ENCODE measurements around the gene BMPER. TPM values are rescaled to one million over a fixed set of nuclear protein-coding genes. Genes with fewer than 3 reads are reported as not detected.

Gene BMPER
- total and polyA plus RNA-seq, 2 of the 8 experiments (the other 6 are each of a cell fraction or from before 2014, with no cell fraction given), result 0.33 to 0.69 TPM

DNA sequence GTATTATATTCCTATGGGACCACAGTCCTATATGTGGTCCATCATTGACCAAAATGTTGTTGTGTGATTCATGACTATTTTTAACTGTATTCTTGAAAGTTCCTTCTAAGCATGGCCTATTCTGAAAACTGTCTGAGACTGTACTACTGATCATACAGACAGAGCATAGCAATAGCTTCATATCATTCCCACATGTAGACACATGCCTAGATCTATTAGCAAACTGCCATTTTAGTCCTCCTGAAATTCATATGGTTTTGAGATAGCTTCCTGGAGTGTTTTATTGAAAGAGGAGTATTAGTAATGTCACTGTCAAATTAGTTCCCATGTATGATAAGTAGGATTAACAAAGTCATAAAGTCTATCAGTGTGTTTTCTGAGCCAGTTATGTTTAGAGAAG is 157.5 kb downstream of the BMPER start:
- Histone ChIP-seq H4K20me1 (replicated peaks in 1 of 2; ENCODE audit: control insufficient read depth in 1 of 2, insufficient read depth in 2 of 2, low read length in 2 of 2) (no peaks in the 10 kb centered on the region), H3K79me1 (ENCODE audit: low read depth, low read length) (no peaks in the 10 kb centered on the region; the same call in 1 of the 2 replicates), H4K8ac (ENCODE audit: extremely low read depth, insufficient read depth, low read length) (no peak overlapping the region), H3K79me2 (ENCODE audit: control insufficient read depth in 1 of 2, insufficient read depth in 2 of 2, low read length in 2 of 2) (no peaks in the 10 kb centered on the region), H2AFZ (ENCODE audit: low read length) (no peak overlapping the region), H2BK5ac (ENCODE audit: low read depth, low read length) (no peak overlapping the region), H3K56ac (replicated peaks; ENCODE audit: insufficient read length, low read depth, low read length) (no peak overlapping the region), H3K14ac (ENCODE audit: insufficient read length) (no peak overlapping the region), H3K4me1 (replicated peaks in 1 of 4; ENCODE audit: control insufficient read depth in 3 of 4, insufficient read depth in 4 of 4, low read length in 3 of 4) (peaks cover 7 to 33% (median 23%) of the 10 kb centered on the region in 4 experiments), H4K91ac (replicated peaks; ENCODE audit: insufficient read length, low read length) (no peak overlapping the region), H2BK15ac (ENCODE audit: low read length) (no peak overlapping the region), H3K9ac (replicated peaks in 1 of 4; ENCODE audit: extremely low read depth in 1 of 4, low read depth in 3 of 4, low read length in 3 of 4) (no peak overlapping the region), H3K18ac (ENCODE audit: extremely low read depth, low read length) (no peak overlapping the region), H3K4ac (replicated peaks; ENCODE audit: insufficient read length, low read depth, low read length) (no peak overlapping the region), H3K36me3 (ENCODE audit: control insufficient read depth in 2 of 4, insufficient read depth in 4 of 4, low read length in 3 of 4) (no peaks in the 10 kb centered on the region), H4K5ac (ENCODE audit: insufficient read length, low read depth, low read length) (no peak overlapping the region), H3K27ac (ENCODE audit: low read depth, low read length) (no peak overlapping the region), H2AK5ac (ENCODE audit: low read depth, low read length) (no peak overlapping the region), H3K23me2 (ENCODE audit: low read depth, low read length) (no peaks in the 10 kb centered on the region), H3K27me3 (replicated peaks in 1 of 4; ENCODE audit: control insufficient read depth in 3 of 4, extremely low read depth in 1 of 4, insufficient read depth in 3 of 4, low read length in 3 of 4) (no peaks in the 10 kb centered on the region), H2BK20ac (ENCODE audit: low read length) (no peak overlapping the region), H2BK12ac (ENCODE audit: low read depth, low read length) (no peak overlapping the region), H3K23ac (ENCODE audit: insufficient read length) (no peak overlapping the region), H3K4me2 (ENCODE audit: insufficient read depth in 1 of 2, low read depth in 2 of 2, low read length in 2 of 2) (no peak overlapping the region), H2BK120ac (replicated peaks; ENCODE audit: low read depth, low read length) (no peak overlapping the region), H3K4me3 (ENCODE audit: extremely low read depth in 1 of 4, insufficient read depth in 2 of 4, low read depth in 3 of 4, low read length in 4 of 4) (no peak overlapping the region), H3K9me3 (ENCODE audit: insufficient read depth in 2 of 2, low read depth in 1 of 2, low read length in 1 of 2) (no peaks in the 10 kb centered on the region)
- DNase-seq (ENCODE audit: low read depth in 1 of 2, low spot score in 2 of 2) (no peak), FAIRE-seq (no peak)
- ChIA-PET CTCF (ENCODE audit: partially characterized antibody) (interaction anchor here (0.6 to 4.5 kb wide), 2 partner anchors 8 to 25 kb away, joined by 3 to 19 read pairs; no protein-coding TSS in a partner anchor), POLR2A (ENCODE audit: partially characterized antibody) (no interaction called here)
- TF ChIP-seq SIN3A (conservative IDR thresholded peaks at IDR 0.05 in 1 of 2, IDR thresholded peaks at IDR 0.05 in 1 of 2; ENCODE audit: low read depth in 1 of 2, low read length in 2 of 2) (no peak), ASH2L (IDR thresholded peaks at IDR 0.05; ENCODE audit: low read length) (no peak), CBX8 (IDR thresholded peaks at IDR 0.05; ENCODE audit: borderline replicate concordance, low read depth, low read length) (no peak), RNF2 (IDR thresholded peaks at IDR 0.05; ENCODE audit: borderline replicate concordance, low read depth, low read length, missing control alignments, poor library complexity, severe bottlenecking) (no peak), KDM4A (IDR thresholded peaks at IDR 0.05; ENCODE audit: low read depth, low read length, severe bottlenecking) (no peak), JUN (IDR thresholded peaks at IDR 0.05; ENCODE audit: low read depth, low read length) (no peak), HDAC6 (IDR thresholded peaks at IDR 0.05; ENCODE audit: low read depth, low read length) (no peak), NRF1 (IDR thresholded peaks at IDR 0.05; ENCODE audit: low read depth, low read length) (no peak), RFX5 (IDR thresholded peaks at IDR 0.05; ENCODE audit: borderline replicate concordance, low read depth, low read length) (no peak), CHD2 (IDR thresholded peaks at IDR 0.05; ENCODE audit: low read length) (no peak), RBBP5 (IDR thresholded peaks at IDR 0.05; ENCODE audit: borderline replicate concordance, low read depth, low read length) (no peak), JUND (IDR thresholded peaks at IDR 0.05; ENCODE audit: low read length) (no peak), TBP (IDR thresholded peaks at IDR 0.05; ENCODE audit: low read depth, low read length) (no peak), TCF12 (IDR thresholded peaks at IDR 0.05; ENCODE audit: low read depth, low read length) (no peak)
- TF ChIP-seq, protein P1, sequence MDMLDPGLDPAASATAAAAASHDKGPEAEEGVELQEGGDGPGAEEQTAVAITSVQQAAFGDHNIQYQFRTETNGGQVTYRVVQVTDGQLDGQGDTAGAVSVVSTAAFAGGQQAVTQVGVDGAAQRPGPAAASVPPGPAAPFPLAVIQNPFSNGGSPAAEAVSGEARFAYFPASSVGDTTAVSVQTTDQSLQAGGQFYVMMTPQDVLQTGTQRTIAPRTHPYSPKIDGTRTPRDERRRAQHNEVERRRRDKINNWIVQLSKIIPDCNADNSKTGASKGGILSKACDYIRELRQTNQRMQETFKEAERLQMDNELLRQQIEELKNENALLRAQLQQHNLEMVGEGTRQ (IDR thresholded peaks at IDR 0.05; ENCODE audit: low read length), result no peak

Data from H1 (cell line).